Peyer's patch (tissue), 4 donors: ENCODE data around the gene MCTP1. TPM values are rescaled to one million over a fixed set of nuclear protein-coding genes. Genes with fewer than 3 reads are reported as not detected.
"Not testable (repeated sequence)": the region's sequence is repeated elsewhere in the genome, so short reads cannot be mapped to it uniquely, and the experiment has no call there.

ENCODE experiments used
- DNase-seq, 3 donors: peaks; one replicate each; pipeline ENCODE4 v3.0.0-alpha.2; 2017 to 2019
- H3K27ac ChIP-seq, 4 donors: fragments of 200-600 bp; sonication (generic); one replicate each; pipeline ENCODE4 v1.5.1; 2016 to 2019
- H3K27me3 ChIP-seq, 2 donors: fragments of 200-600 bp; sonication (generic); one replicate each; pipeline ENCODE4 v1.5.1; 2019
- H3K36me3 ChIP-seq, 3 donors: fragments of 200-600 bp; sonication (generic); one replicate each; pipeline ENCODE4 v1.5.1; 2016 to 2019
- H3K4me1 ChIP-seq, 4 donors: fragments of 200-600 bp; sonication (generic); one replicate each; pipeline ENCODE4 v1.5.1; 2016 to 2019
- H3K4me3 ChIP-seq, 4 donors: fragments of 200-600 bp; sonication (generic); 1 replicate in 3 of 4; 2 replicates in 1 of 4; pipeline ENCODE4 v1.5.1; 2016 to 2019; ENCODE audit warnings: mild to moderate bottlenecking in 1 of 4
- H3K9me3 ChIP-seq, 4 donors: fragments of 200-600 bp; sonication (generic); one replicate each; pipeline ENCODE4 v1.5.1; 2016 to 2019; ENCODE audit warnings: mild to moderate bottlenecking in 1 of 4
- POLR2A ChIP-seq, 2 donors: fragments of 450-650 bp; IDR thresholded peaks; one replicate each; pipeline ENCODE4 v1.5.1; 2017; ENCODE audit warnings: antibody characterized with exemption in 2 of 2, mild to moderate bottlenecking in 2 of 2, moderate library complexity in 2 of 2
- total RNA-seq, 4 donors: library from RNA; depleted of rRNA; stranded (reverse); fragments of >200 nt; gene quantifications; one replicate each; pipeline ENCODE4 v1.1.0, GENCODE V29; 2016
- TF ChIP-seq, protein P1 (sequence below), 6 experiments: fragments of 450-650 bp in 4 of 6; fragments of 200-600 bp in 2 of 6; sonication (generic) in 1 of 6; IDR thresholded peaks; one replicate each; pipeline ENCODE4 v1.5.1; 2017 to 2019; ENCODE audit warnings: antibody characterized with exemption in 6 of 6, mild to moderate bottlenecking in 3 of 6, moderate library complexity in 1 of 6

MCTP1 gene
- total RNA-seq, 4 donors from 2014 or later, result 4.7 to 61.1 (median 11.3) TPM

DNA sequence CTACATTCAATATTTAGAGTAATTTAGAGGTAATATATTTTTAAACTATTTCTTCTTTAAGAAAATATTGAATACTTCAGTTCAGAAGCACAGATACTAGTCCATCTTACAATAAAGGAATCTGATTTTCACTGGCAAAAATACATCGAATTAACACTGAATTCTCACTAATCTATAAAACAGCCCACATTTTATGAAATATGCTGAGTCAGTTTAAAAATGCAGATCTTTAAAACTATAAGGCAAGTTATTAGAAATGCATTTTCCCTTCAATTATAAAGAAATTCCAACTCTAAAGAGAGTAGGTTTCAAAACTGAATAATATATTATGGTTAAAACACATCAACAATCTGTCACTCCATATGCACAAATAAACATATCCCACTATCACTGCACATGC is 433.9 kb downstream of the MCTP1 start:
- Histone ChIP-seq H3K9me3 (no peaks in the 10 kb centered on the region), H3K27ac (no peak overlapping the region), H3K4me1 (no peaks in the 10 kb centered on the region), H3K4me3 (no peak overlapping the region), H3K27me3 (no peaks in the 10 kb centered on the region), H3K36me3 (no peaks in the 10 kb centered on the region)
- no peak for TF ChIP-seq POLR2A (IDR thresholded peaks at IDR 0.05)
- TF ChIP-seq, protein P1, sequence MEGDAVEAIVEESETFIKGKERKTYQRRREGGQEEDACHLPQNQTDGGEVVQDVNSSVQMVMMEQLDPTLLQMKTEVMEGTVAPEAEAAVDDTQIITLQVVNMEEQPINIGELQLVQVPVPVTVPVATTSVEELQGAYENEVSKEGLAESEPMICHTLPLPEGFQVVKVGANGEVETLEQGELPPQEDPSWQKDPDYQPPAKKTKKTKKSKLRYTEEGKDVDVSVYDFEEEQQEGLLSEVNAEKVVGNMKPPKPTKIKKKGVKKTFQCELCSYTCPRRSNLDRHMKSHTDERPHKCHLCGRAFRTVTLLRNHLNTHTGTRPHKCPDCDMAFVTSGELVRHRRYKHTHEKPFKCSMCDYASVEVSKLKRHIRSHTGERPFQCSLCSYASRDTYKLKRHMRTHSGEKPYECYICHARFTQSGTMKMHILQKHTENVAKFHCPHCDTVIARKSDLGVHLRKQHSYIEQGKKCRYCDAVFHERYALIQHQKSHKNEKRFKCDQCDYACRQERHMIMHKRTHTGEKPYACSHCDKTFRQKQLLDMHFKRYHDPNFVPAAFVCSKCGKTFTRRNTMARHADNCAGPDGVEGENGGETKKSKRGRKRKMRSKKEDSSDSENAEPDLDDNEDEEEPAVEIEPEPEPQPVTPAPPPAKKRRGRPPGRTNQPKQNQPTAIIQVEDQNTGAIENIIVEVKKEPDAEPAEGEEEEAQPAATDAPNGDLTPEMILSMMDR (IDR thresholded peaks at IDR 0.05), result no peak
- no peak for DNase-seq

- no peak overlapping the region for H3K4me3 ChIP-seq
- no peak for DNase-seq
- no peaks in the 10 kb centered on the region for H3K4me1 ChIP-seq
Measured at GRCh38 chr5:94849821-94850736, 434.8 kb downstream of the MCTP1 start.

DNA sequence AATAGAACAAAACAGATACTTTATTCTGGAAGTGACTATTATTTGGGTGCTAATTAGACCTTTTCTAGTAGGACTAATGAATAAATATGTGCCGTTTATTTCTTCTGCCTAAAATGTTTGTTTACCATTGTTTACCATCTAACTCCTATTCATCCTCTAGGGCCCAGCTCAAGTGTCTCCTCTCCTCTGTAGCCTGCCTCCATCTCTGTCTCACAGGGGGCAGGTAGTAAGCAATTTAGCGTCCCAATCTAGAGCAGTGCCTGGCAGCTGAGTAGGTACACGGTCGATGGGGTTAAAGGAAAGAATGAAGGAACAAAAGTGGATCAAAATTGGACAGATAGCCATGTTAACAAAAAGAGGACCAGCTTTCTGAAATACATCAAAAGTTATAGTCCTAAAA is 435.6 kb downstream of the MCTP1 start:
- DNase-seq, result no peak
- Histone ChIP-seq H3K27me3 (no peaks in the 10 kb centered on the region), H3K9me3 (no peaks in the 10 kb centered on the region), H3K36me3 (no peaks in the 10 kb centered on the region), H3K27ac (no peak overlapping the region), H3K4me1 (no peaks in the 10 kb centered on the region), H3K4me3 (no peak overlapping the region)
- TF ChIP-seq, protein P1 (IDR thresholded peaks at IDR 0.05), result no peak
- no peak for TF ChIP-seq POLR2A (IDR thresholded peaks at IDR 0.05)

More at GRCh38 chr5:94849821-94850736, 434.8 kb downstream of the MCTP1 start:
- H3K9me3 ChIP-seq, result no peaks in the 10 kb centered on the region
- TF ChIP-seq POLR2A (IDR thresholded peaks at IDR 0.05), result no peak
- TF ChIP-seq, protein P1 (IDR thresholded peaks at IDR 0.05), result peak; percentile 24 to 57 (median 51)
- H3K36me3 ChIP-seq, result no peaks in the 10 kb centered on the region
- no peaks in the 10 kb centered on the region for H3K27me3 ChIP-seq
- no peak overlapping the region for H3K27ac ChIP-seq

DNA sequence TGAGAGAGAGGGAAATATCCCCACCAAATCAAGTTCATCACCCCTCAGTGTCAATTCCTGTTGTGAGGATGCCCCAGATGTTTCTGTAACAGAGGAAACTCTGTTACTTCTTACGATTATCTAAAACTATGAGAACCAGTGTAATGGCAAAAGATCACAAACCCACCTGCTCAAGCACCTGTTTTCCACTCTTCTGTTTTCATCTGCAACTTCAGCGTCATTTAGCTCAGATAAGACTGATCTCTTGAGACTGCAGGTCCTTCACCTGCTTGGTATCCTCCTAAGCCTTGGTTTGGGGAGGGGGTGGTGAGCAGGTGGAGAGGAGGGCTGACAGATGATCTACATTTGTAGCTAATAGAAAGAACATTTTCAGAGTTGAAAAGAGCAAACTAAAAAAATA is 437.2 kb downstream of the MCTP1 start:
- no peak overlapping the region for H3K4me3 ChIP-seq
- no peaks in the 10 kb centered on the region for H3K4me1 ChIP-seq
- H3K27me3 ChIP-seq, result no peaks in the 10 kb centered on the region
- H3K27ac ChIP-seq, result no peak overlapping the region
- TF ChIP-seq POLR2A (IDR thresholded peaks at IDR 0.05), result no peak
- TF ChIP-seq, protein P1 (IDR thresholded peaks at IDR 0.05), result no peak
- H3K36me3 ChIP-seq, result no peaks in the 10 kb centered on the region
- DNase-seq, result no peak
- no peaks in the 10 kb centered on the region for H3K9me3 ChIP-seq

DNA sequence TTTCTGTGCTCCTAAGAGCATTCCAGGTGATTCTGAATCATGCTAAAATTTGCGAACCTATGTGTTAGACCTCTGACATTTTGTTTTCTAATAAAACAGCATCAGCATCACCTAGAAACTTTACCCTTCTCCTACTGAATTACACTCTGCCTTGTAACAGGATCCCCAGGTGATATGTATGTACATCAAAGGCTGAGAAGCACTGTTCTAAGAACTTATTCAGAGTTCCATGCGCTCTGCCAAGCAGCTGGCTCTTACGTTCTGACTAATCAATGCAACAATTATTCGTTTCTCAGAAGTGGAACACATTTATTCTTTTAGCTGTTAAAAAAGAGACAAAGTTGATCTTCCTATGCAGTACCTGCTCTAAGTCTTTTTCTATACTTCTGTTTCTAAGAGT is 437.9 kb downstream of the MCTP1 start:
- Histone ChIP-seq H3K27me3 (no peaks in the 10 kb centered on the region), H3K27ac (no peak overlapping the region), H3K9me3 (no peaks in the 10 kb centered on the region), H3K4me3 (no peak overlapping the region), H3K36me3 (no peaks in the 10 kb centered on the region), H3K4me1 (no peaks in the 10 kb centered on the region)
- TF ChIP-seq POLR2A (IDR thresholded peaks at IDR 0.05), result no peak
- TF ChIP-seq, protein P1 (IDR thresholded peaks at IDR 0.05), result no peak
- no peak for DNase-seq

DNA sequence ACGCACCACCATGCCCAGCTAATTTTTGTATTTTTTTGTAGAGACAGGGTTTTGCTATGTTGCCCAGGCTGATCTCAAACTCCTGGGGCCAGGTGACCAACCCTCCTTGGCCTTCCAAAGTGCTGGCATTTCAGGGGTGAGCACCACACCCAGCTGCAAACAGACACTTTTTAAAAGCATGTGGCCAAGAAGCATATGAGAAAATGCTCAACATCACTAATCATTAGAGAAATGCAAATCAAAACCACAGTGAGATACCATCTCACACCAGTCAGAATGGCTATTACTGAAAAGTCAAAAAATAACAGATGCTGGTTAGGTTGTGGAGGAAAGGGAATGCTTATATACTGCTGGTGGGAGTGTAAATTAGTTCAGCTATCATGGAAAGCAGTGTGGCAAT is 439.2 kb downstream of the MCTP1 start:
- not testable (repeated sequence) for H3K36me3 ChIP-seq, H3K27ac ChIP-seq, H3K4me3 ChIP-seq, H3K27me3 ChIP-seq, H3K4me1 ChIP-seq, H3K9me3 ChIP-seq, DNase-seq
